Measurements from ENCODE around the gene THRB. TPM values are rescaled to one million over a fixed set of nuclear protein-coding genes. Genes with fewer than 3 reads are reported as not detected.

Gene THRB
- total RNA-seq, 1 experiment from 2014 or later: 0.69 TPM

DNA sequence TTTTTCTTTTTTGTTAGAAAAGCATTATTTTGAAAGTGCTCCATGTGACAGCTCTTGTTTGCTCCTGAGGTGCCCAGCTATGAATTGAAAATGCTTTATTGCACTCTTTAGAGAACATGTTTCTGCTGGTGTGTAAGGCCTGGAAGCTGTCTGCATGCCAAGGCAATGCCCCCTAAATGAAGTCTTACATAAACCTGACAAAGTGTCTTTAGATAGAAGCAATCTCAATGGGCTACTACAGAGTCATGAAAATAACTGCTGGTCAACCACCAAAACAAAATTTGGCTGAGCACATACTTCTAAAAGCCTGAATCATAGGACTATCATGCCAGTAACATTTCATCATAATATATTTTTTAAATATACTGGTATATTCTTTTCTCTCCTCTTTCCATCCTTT lies 178.7 kb downstream of the THRB start:
- DNase-seq (ENCODE audit: low read depth): no peak

DNA sequence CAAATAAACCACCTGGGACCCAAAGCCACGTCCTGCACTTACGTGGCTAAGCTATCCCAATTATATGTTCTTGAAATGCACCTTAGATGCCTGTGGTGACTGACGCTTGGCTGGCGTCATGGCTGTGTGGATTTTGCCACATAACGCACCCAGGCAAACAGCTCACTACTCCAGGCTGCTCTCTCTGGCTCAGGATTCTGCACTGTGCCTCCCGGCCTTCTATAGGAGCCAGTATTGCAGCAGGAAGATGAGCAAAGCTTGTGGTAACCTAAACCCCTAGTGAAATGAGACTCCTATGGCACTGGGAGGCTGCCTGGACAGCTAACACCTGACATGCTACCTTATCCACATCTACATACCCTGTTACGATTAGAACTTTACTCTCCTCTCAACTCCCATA lies 179.3 kb downstream of the THRB start:
- no peak for DNase-seq (ENCODE audit: low read depth)

DNA sequence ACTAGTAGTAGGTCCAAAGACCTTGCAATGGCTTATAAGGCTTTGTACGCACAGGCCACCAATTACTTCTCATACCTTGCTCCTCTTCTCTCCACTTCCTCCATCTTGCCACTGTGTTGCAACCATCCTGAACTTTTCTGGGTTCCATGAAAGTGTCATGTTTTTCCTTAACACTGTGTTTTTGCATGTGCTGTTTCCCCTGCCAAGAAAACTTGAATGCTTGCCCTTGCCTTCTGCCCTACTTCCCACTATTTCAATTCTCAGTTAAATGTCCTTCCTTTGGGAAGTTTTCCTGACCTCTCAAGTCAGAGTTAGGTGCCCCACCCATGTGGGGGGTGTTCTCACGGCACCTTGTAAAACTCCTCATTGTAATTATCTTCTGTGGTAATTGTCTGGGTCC lies 182.8 kb downstream of the THRB start:
- no peak for DNase-seq (ENCODE audit: low read depth)

DNA sequence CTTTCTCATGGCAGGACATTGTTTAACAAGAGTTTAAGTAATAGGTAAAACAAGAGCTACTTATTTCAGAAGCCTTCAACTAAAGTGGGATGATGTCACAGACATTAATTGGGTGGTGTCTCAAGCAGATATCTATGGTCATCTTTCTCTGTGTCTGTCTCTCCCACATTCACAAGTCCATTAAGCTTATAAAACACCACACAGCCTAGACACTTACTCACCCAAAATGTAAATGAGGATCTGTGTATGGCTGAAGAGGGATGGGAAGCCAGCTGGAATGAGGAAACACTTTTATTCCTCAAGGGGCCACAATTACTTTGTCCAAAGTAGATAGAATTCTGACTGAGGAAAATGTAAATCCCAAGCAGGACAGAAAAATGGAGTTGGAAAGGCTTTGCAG lies 183.8 kb downstream of the THRB start:
- no peak for DNase-seq (ENCODE audit: low read depth)

DNA sequence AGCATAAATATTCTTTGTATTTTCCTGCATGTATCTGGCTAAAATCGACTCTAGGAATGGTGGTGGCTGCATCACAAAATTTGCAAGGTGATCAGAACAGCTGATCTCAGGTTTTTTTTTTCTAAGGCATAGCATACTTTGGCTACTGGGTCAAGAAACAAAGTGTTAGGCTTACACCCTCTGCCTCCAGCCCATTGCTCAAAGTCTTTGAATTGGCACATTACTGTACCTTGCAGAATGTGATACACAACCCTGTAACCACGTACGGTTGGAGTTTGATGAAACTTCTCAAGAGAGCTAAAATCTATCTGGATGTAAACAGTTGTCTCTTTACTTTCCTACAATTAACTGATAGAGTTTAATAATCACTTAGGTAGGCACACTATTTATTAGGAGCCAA lies 188.1 kb downstream of the THRB start:
- DNase-seq (ENCODE audit: low read depth): no peak

DNA sequence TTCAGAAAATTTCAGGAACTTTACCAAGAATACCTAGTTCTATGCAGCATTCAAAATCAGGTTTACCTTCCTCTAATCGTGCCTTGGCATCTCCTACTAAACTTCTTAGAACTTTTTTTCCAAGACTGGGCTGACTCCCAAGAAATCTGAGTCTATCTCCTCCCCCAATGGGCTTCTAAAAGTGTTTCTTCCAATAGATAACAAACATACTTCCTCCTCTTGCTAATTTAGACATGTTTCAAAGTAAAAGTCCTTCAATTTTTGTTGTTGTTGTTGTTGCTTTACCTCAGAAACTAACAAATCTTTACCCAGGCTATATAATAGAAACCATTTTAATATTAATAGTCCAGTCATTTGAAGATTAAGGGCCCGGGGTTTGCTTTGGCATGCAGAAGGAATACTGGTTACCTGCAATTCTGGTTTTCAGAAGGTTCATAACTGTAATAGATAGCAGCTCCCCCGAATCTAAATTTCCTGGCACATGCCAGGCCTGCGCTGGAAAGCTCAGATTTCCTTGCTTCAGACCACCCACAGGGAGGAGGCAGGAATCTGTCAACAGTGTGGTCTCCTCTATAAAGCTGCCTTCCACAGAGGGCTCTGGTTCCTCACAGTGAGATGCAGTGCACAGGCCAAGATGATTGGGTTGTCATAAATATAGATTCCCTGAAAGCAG lies 188.7 kb downstream of the THRB start:
- peak; percentile 30 for DNase-seq (ENCODE audit: low read depth)

DNA sequence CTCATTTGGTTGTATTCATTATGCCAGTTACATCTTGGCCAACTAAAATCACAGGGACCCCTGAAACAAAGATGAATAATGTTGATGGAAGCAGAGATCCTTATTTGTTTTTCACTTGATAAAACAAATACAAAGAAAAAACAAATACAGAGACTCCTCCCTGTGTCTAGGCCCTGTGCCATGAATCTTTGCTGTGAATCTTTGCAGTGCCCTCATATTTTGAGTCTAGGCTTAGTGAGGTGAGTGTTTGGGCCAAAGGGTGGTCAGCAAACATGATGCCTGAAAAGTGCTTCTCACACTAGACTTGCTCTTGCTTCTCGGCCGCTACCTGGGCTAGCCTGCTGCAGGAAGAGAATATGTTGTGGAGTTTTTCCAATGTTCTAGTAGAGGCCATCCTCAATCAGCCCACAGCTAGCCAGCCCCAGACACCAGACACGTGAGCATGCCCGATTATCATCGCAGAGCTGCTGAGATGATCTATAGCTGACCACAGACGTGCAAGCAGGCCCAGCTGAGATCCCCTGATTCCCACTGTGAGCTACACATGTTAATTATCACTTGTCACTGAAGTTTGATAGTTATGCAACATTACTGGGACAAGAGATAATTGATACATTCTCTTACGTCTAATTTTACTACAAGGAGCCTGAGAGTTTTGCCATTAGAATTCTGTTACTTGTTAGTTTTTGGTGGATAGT lies 191.4 kb downstream of the THRB start:
- DNase-seq (ENCODE audit: low read depth): no peak

DNA sequence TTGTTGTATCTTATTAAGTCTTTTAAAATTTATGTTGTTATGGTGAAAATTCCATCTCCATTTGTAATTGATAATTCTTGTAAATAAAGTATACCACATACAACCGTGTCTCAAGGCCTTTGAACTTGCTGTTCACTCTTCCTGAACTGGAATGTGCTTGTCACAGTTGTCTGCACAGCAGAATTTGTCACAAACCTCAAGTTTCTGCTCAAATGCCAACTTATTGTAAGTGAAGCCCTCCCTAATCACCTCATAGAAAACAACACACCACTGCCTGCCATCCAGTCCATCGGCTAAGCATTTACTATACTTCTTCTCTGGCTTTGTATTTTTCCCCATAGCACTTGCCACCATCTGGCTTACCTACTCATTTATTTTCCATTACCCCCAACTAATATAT lies 192.3 kb downstream of the THRB start:
- no peak for DNase-seq (ENCODE audit: low read depth)

DNA sequence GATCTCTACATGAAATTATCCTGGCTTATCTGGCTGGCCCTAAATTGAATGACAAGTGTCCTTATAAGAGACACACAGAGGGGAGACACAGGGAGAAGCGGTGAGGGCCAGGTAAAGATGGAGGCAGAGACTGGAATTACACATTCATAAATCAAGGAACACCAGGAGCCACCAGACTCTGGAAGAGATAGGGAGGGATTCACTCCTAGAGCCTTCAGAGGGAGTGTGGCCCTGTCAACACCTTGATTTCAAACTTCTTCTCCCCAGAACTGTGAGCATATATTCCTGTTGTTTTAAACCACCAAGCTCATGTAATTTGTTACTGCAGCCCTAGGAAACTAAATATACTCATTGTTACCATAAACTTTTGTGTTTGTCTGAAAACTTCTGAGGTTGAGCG lies 193.7 kb downstream of the THRB start:
- DNase-seq (ENCODE audit: low read depth): no peak

DNA sequence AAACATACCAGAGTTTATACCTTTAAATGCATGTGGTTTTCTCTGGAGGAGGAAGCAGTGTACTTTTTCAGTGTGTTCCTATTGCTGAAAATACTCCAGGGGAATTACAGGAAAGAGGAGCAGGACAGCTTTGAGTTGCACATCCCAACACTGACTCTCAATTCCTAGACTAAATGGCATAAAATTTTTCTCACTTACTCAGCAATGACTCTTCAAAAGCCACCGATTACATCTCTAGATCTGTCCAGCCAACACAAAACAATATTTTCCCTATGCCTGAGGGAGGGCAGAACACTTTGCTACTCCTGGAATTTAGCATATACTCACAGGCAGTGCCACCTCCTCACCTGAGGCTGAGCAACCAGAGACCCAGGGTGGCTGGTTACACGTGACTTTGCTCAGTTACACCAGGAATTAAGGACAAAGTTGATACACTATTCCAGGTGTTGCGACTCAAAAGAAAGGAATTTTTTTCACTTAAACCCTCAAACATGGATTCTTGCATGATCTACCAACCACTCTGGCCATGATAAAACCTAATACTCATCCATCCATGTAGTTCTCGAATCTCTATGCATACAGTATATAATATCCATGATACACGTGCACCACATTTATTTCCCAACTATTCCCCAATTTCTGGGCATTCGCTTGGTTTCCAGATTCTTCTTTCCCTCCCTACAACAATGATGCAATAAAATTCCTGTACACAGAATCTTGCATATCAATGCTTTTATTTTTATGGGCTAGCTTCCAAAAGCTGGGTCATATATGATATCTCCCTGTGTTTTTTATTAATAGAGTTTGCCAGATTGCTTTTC lies 194.6 kb downstream of the THRB start:
- DNase-seq (ENCODE audit: low read depth): peak; percentile 62

DNA sequence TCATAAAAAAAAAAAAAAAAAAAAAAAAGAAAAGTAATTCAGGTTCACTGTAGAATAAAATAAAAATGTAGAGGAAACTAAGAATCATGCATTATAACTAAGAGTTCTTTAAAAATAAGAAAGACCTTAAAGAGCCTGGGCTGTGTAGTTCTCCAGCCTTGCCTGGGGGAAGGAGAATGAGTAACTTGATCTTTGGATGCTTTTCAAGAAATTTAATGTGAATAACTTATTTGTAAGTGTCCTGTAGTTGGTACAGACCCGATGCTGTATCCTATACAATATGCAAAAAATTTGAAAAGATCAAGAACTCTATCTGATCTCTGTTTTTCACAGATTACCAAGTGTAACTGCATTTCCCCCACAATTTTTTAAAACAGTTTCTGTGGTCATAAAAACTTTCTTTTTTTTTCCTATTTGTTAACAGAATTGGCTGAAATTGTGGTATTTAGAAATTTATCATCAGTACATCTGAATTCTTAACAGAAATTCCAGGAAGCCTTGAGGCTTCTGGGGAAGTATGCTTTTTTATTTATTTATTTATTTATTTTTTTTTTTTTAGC lies 195.3 kb downstream of the THRB start:
- no peak for DNase-seq (ENCODE audit: low read depth)

DNA sequence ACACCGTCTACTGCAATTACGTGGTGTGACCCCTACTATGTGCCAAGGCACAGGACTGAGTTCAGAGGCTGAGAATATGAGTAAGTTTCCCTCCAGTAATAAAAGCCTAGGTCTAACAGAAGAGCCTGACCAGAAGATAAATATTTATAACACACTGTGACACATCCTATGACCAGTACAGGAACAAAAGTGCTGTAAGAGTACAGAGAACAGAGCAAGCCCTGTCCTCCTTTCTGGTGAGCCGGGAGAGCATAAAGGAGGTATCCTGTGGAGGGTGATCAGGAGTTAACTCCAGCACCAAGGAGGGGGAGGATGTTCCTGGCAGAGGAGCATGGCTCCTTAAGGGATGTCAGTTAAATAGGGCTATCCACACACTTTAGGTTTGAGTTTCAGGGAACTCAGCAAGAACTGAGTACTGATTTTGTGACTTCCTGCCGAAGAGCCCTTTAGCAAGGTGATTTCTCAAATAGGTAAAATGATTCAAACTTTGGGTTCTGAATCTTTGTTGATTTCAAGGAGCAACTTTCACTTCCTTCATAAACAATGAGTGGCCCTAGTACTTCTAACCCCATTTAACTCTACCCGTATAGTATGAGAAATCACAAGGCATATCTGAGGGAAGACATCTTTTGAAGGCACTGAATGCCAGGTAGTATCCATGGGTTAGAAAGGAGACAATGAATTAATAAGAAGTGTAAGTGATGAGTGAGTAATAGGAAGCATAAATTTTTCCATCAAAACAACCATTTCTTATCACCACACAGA lies 198.0 kb downstream of the THRB start:
- DNase-seq (ENCODE audit: low read depth): peak; percentile 88

DNA sequence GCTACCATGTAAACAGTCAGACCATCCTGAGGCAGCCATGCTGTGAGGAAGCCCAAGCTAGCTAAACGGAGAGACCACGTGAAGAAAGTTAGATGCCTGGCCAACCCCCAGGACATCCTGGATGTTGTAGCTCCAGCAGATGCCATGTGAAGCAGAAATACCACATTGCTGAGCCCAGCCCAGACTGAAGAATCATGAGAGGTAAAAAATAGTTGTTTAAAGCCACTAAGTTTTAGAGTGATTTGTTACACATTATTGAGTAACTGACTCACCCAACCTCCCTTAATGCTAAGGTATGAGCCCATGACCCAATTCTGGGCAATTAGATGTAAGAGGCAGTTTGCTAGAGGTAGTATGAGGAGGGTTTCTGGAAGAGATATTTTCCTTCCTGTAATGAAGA lies 200.5 kb downstream of the THRB start:
- no peak for DNase-seq (ENCODE audit: low read depth)

DNA sequence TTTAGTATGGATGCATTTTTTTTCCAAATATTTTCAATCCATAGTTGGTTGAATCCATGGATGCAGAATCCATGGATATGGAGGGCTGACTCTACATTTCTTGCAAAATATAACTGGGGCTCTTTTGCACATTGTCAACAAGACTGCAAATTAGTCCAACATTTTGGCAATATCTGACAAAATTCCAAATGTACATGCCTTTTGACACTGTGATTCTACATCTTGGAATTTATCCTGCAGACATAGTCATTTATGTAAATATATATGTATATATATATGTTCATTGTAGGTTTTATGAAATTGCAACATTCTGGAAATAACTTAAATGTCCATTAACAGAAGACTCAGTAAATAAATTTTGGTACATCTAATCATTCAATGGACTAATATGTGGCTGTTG lies 203.0 kb downstream of the THRB start:
- no peak for DNase-seq (ENCODE audit: low read depth)

DNA sequence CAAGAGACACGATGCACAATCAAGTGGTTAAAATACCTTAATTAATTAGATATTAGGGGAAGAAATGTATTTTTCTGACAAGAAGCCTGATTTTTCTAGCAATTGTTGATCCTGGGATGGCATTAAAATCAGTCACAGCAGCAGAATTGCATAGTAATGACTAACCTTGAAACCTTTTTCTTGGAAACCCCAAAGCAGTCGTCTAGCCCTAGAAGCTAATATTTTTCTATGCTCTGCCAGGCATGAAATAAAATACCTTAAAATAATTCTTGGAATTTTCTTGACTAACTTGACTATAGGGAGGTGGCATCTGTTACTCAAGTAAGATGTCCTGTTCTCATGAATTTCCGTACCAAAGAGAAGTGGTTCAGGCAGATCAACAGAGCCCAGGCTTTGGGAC lies 204.1 kb downstream of the THRB start:
- DNase-seq (ENCODE audit: low read depth): no peak

DNA sequence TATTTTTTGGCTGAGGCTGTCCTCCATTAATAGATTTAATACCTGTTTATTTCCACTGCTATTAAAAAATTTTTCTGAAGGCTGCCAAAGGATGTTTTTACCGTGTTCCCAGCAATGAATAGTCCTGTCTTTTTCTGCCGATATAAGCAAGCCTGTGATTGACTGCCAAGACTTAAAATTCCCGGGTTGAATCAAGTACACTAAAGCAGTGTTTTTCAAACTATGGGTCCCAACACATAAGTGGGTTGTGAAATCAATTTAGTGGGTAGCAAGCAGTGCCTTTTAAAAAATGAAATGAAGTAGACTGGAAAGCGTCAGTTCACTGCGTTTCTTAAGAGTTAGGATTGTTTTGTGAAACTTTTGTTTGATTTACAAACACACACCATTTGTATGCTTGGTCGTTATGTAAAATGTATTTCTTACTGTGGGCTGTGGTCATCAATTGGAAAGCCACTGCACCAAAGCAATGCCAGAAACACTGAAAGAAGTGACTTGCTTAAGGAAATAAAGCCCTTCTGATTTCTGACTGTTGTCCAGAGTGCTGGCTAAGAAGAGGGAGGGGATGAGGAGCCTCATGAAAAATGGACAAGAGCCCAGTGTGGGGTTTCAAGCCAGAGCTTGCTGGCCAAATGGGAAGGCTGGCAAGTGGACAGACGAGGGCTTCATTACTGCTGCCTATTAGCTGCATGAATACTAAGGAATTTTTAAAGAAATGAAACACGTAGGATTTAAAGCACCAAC lies 206.0 kb downstream of the THRB start:
- no peak for DNase-seq (ENCODE audit: low read depth)

DNA sequence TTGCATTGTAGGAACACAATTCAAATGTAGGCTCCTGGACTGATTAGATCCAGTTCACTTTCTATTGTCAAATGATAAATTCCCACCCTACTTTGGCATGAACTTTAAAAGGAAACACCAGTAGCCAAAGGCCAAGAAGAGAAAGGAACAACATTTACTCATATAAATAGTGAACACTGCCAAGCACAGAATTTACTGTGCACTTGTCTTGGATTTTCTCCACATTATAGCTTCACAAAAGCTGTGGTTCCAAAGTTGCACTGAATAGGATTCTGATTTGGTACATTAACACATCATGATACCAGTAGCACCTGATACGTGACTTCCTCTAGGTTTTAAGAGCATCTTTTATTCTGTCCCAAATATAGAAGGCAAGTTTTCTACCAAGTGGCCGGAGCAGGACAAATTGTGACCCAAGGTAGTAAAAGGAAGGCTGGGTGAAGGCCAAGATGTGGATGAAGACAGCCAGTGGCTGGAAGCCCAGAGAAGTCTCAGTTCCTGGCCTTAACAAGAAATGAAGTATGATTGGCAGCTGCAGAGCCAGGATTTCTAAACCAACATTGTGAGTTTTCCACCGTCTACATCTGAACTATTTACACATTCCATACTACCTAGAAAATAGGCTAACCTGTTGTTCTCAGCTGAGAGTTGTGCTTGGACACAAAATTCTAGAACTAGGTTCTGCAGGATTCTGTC lies 206.7 kb downstream of the THRB start:
- no peak for DNase-seq (ENCODE audit: low read depth)

DNA sequence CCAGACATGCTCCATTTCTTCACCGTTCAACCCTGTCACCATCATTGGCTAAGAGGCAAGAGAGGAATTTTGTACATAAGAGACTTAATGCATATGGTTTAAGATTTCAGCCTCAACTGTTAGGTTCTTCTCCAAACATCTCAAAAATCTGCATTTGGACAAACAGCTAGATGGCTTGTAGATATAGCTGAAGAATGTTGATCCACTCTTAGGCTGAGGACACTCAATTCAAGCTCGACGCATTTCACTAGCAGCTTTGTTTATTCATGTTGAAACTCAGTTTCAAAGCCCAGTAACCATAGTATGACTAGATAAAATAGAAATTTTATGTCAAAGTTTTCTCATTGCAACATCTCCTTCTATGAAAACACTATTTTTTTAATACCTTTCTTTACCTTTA lies 208.2 kb downstream of the THRB start:
- DNase-seq (ENCODE audit: low read depth): no peak

DNA sequence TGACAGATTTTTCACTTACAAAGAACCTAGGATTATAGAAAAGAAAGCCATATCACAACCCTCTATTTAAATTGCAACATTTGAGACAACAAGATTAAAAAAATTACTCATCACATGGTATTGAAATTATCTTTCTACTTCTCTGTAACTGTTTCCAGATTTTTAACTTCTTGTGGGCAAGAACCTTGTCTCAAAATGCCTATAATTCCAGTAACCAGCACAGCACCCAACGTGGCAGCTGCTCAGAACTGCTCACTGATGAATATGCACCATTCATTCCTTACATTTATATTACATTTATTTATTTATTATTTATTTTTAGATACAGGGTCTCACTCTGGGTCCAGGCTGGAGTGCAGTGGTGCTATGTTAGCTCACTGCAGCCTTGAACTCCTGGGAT lies 216.1 kb downstream of the THRB start:
- DNase-seq (ENCODE audit: low read depth): no peak

DNA sequence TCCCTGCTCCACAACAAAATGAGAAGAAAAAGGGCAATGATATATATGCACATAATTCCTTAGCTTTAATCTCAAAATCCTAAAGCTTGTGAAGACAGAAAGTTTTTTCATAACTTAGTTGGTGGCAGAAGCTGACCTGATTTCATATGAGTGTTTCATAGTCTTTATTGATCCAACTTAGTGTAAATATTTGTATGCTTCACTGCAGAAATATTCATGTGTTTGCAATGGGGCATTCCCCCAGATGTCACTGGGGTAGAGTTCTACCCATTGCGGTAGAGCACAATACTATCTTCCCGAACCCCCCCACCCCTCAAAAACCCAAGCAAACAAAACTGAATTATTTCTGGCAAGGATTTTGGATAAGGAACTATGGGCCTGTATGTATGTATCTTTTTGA lies 221.2 kb downstream of the THRB start:
- DNase-seq (ENCODE audit: low read depth): no peak
